Left forelimb (tissue), 1 donor: ENCODE data around the gene HLF.

ENCODE experiments used
- DNase-seq: peaks from one replicate; pipeline ENCODE4 v3.0.0-alpha.2; 2018; ENCODE audit warnings: low spot score

HLF gene

GRCh38 chr17:55330344-55330933 is 65.7 kb downstream of the HLF start:
- no peak for DNase-seq

GRCh38 chr17:55332296-55333041 is 67.7 kb downstream of the HLF start:
- DNase-seq, result no peak

GRCh38 chr17:55334285-55334684 is 69.5 kb downstream of the HLF start:
- no peak for DNase-seq

- DNase-seq, result no peak
Observed at GRCh38 chr17:55334881-55335540, 70.3 kb downstream of the HLF start.

- no peak for DNase-seq
Observed at GRCh38 chr17:55335625-55336024, 70.9 kb downstream of the HLF start.

GRCh38 chr17:55336426-55336825 is 71.7 kb downstream of the HLF start:
- DNase-seq, result no peak

GRCh38 chr17:55340176-55340575 is 75.4 kb downstream of the HLF start:
- DNase-seq, result no peak

- no peak for DNase-seq
Observed at GRCh38 chr17:55340686-55341085, 75.9 kb downstream of the HLF start.

GRCh38 chr17:55341432-55341831 is 76.7 kb downstream of the HLF start:
- DNase-seq, result no peak

GRCh38 chr17:55342800-55343585 is 78.2 kb downstream of the HLF start:
- no peak for DNase-seq

GRCh38 chr17:55343900-55344513 is 79.2 kb downstream of the HLF start:
- DNase-seq, result no peak

- no peak for DNase-seq
Observed at GRCh38 chr17:55344514-55344997, 79.8 kb downstream of the HLF start.

- no peak for DNase-seq
Observed at GRCh38 chr17:55345132-55345531, 80.4 kb downstream of the HLF start.

GRCh38 chr17:55346658-55347057 is 81.9 kb downstream of the HLF start:
- DNase-seq, result no peak

GRCh38 chr17:55347341-55347740 is 82.6 kb downstream of the HLF start:
- DNase-seq, result no peak

GRCh38 chr17:55348749-55349354 is 84.1 kb downstream of the HLF start:
- DNase-seq, result no peak

- DNase-seq, result no peak
Observed at GRCh38 chr17:55350825-55351205, 86.1 kb downstream of the HLF start.

- DNase-seq, result no peak
Observed at GRCh38 chr17:55351226-55351625, 86.5 kb downstream of the HLF start.

GRCh38 chr17:55354010-55354409 is 89.2 kb downstream of the HLF start:
- DNase-seq, result no peak

- no peak for DNase-seq
Observed at GRCh38 chr17:55354941-55355340, 90.2 kb downstream of the HLF start.
